HEK293T (cell line): ENCODE data around the gene LIPN.

Source experiments
- ARNT ChIP-seq: fragments of 450-650 bp; IDR thresholded peaks from 2 replicates; pipeline ENCODE4 v1.6.1; 2017; ENCODE audit warnings: mild to moderate bottlenecking
- BHLHE40 ChIP-seq: fragments of 450-650 bp; IDR thresholded peaks from 2 replicates; pipeline ENCODE4 v1.6.1; 2016; ENCODE audit warnings: mild to moderate bottlenecking, moderate library complexity, borderline replicate concordance
- ELF4 ChIP-seq: fragments of 450-650 bp; IDR thresholded peaks from 2 replicates; pipeline ENCODE4 v1.6.1; 2017; ENCODE audit warnings: antibody characterized with exemption
- FOXM1 ChIP-seq: fragments of 450-650 bp; IDR thresholded peaks from 2 replicates; pipeline ENCODE4 v1.6.1; 2017; ENCODE audit warnings: mild to moderate bottlenecking, borderline replicate concordance
- SP1 ChIP-seq: fragments of 450-650 bp; IDR thresholded peaks from 2 replicates; pipeline ENCODE4 v1.6.1; 2017
- SUZ12 ChIP-seq: fragments of 450-650 bp; IDR thresholded peaks from 2 replicates; pipeline ENCODE4 v1.6.1; 2016; ENCODE audit warnings: mild to moderate bottlenecking
- TARDBP ChIP-seq: fragments of 450-650 bp; IDR thresholded peaks from 2 replicates; pipeline ENCODE4 v1.6.1; 2016
- TF ChIP-seq, protein P1 (sequence below): fragments of 450-650 bp; IDR thresholded peaks from 2 replicates; pipeline ENCODE4 v1.6.1; 2016

- TF ChIP-seq TARDBP (no peak), FOXM1 (no peak), ELF4 (no peak), ARNT (no peak), BHLHE40 (no peak), SP1 (no peak), SUZ12 (no peak)
- TF ChIP-seq, protein P1, sequence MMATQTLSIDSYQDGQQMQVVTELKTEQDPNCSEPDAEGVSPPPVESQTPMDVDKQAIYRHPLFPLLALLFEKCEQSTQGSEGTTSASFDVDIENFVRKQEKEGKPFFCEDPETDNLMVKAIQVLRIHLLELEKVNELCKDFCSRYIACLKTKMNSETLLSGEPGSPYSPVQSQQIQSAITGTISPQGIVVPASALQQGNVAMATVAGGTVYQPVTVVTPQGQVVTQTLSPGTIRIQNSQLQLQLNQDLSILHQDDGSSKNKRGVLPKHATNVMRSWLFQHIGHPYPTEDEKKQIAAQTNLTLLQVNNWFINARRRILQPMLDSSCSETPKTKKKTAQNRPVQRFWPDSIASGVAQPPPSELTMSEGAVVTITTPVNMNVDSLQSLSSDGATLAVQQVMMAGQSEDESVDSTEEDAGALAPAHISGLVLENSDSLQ, result no peak
Measured at GRCh38 chr10:88794731-88795130, 34.9 kb downstream of the LIPN start.
